Umbilical cord (tissue), 2 donors: ENCODE results near the gene TRPC4AP. TPM values are rescaled to one million over a fixed set of nuclear protein-coding genes. Genes with fewer than 3 reads are reported as not detected.

Experiments used
- DNase-seq: peaks from one replicate; pipeline ENCODE4 v3.0.0-alpha.2; 2015; ENCODE audit warnings: low spot score
- total RNA-seq: library from RNA; depleted of rRNA; stranded (reverse); fragments of >200 nt; gene quantifications from one replicate; pipeline ENCODE4 v1.2.3, GENCODE V29; 2014; ENCODE audit warnings: low replicate concordance; ENCODE audit not compliant: insufficient read depth

The TRPC4AP gene
- total RNA-seq, 1 donor from 2014 or later = 49.4 TPM

DNA sequence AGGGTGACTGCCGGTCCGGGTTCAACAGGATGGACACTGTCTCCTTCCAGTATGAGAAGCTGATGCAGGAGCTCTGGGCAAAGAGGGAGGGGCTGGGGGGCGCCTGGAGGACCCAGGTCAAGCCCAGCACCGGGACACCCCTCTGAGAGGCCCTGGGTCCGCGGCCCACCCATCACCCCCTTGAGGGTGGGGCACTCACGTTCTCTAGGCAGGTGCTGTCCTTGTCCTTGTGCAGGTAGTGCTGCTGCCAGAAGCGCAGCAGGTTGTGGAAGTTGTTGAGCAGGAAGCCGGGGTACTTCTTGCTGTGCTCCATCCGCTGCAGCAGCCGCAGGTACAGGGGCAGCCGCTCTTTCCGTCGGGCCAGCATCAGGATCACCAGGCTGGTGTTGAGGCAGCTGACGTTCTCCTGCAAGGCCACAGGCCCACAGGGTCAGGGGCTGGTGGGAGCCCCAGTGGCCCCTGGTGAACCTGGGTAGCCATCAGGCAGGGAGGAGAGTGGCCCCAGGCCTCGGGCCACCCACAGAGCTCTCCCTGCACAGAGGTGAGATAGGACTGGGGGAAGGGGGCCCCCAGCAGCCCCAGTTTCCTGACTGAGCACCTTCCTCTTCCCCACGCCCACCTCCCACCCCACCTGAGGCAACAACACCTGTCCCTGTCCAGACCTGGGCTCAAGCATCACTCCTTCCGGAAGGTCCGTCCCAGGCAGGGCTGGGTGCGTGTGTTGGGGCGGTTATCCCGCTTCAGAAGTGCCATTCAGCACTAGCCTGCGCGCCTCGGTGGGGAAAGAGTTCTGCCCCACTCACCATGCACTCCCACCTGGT is 89.2 kb downstream of the TRPC4AP start:
- no peak for DNase-seq

GRCh38 chr20:35002426-35003210 is 90.0 kb downstream of the TRPC4AP start:
- DNase-seq = no peak

DNA sequence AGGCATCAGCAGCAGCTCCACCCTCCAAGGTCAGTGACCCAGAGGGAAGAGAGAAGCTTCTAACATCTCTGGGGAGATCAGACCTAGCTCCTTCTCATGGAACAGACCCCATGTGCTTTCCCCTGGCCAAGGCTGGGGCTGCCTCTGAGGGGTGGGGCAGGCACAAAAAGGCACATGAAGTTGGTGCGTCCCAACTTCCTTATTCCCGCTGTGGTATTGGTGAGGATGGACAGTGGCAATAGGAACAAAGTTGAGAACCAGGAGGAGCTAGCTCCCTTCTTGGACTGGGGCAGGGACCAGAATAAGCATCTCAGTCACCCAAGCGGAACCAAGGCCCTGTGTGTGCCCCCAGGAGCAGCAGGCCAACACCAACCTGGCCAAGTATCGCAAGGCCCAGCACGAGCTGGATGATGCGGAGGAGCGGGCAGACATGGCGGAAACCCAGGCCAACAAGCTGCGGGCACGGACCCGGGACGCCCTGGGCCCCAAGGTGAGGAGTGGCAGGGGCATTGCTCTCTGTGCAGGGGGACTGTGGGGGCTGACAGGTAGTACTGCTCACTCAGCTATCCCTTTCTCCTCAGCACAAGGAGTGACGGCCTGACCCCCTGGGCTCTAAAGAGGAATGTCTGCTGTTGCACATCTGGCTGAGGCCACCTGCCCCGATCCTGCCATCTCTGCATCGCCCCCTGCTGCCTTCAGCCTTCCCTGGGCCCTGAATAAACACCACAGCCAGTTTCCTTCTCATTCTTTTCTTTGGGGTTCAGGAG is 90.8 kb downstream of the TRPC4AP start:
- DNase-seq = no peak

- DNase-seq = no peak
Observed at GRCh38 chr20:35000922-35001595, 91.5 kb downstream of the TRPC4AP start.

DNA sequence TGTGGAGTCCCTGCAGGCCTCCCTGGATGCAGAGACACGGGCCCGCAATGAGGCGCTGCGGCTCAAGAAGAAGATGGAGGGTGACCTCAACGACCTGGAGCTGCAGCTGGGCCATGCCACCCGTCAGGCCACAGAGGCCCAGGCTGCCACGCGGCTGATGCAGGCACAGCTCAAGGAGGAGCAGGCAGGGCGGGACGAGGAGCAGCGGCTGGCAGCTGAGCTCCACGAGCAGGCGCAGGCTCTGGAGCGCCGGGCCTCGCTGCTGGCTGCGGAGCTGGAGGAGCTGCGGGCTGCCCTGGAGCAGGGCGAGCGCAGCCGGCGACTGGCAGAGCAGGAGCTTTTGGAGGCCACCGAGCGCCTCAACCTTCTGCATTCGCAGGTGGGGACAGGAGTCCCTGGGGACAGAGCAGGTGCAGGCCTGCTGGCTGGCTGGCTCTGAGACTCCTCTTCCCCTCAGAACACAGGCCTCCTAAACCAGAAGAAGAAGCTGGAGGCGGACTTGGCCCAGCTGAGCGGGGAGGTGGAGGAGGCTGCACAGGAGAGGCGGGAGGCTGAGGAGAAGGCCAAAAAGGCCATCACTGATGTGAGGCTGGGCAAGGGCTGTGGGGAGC is 92.2 kb downstream of the TRPC4AP start:
- no peak for DNase-seq

- no peak for DNase-seq
Observed at GRCh38 chr20:34999782-35000181, 92.8 kb downstream of the TRPC4AP start.

- DNase-seq = no peak
Observed at GRCh38 chr20:34999021-34999451, 93.6 kb downstream of the TRPC4AP start.

DNA sequence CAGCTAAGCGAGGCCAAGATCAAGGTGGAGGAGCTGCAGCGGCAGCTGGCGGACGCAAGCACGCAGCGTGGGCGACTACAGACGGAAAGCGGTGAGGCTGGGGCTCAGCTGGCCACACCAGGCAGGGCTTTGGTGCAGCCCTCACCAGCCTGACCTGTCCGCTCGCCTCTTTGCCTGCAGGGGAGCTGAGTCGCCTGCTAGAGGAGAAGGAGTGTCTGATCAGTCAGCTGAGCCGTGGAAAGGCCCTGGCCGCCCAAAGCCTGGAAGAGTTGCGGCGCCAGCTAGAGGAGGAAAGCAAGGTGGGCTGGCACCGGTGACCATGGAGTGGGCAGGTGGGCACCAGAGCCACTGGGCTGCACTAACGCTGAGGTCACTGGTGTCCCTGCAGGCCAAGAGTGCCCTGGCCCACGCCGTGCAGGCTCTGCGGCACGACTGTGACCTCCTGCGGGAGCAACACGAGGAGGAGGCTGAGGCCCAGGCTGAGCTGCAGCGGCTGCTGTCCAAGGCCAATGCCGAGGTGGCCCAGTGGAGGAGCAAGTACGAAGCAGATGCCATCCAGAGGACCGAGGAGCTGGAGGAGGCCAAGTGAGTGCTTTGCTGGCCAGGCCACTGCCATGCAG is 94.2 kb downstream of the TRPC4AP start:
- DNase-seq = no peak

GRCh38 chr20:34997774-34998173 is 94.8 kb downstream of the TRPC4AP start:
- no peak for DNase-seq

DNA sequence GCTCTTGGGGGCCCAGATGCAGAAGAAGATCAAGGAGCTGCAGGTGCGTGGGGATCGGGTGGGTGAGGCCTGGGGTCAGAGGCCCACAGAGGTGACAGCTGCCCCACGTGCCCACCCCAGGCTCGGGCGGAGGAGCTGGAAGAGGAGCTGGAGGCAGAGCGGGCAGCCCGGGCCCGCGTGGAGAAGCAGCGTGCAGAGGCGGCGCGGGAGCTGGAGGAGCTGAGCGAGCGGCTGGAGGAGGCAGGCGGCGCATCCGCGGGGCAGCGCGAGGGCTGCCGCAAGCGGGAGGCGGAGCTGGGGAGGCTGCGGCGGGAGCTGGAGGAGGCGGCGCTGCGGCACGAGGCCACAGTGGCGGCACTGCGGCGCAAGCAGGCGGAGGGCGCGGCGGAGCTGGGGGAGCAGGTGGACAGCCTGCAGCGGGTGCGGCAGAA is 95.5 kb downstream of the TRPC4AP start:
- DNase-seq = peak; percentile 52

- no peak for DNase-seq
Observed at GRCh38 chr20:34996243-34997028, 96.2 kb downstream of the TRPC4AP start.

DNA sequence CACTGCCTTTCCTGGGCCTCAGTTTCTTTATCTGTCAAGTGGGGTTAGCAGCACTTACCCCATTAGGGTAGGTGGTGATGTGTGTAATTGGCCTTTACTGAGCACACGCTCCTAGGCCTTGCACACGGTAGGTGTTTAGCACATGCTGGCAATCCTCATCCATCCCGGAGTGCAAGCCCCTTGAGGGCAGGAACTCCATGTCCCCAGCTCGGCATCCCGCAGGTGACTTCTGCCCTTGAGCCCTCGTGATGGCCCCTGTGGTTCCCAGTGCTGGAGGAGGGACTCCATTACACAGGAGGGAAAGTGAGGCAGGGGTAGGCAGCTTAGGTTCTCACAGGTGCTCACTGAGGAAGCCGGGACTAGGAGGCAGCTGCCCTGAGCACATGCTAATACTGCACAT is 96.9 kb downstream of the TRPC4AP start:
- DNase-seq = no peak

- no peak for DNase-seq
Observed at GRCh38 chr20:34995192-34995591, 97.4 kb downstream of the TRPC4AP start.

GRCh38 chr20:34994509-34995131 is 98.0 kb downstream of the TRPC4AP start:
- no peak for DNase-seq

- no peak for DNase-seq
Observed at GRCh38 chr20:34993941-34994508, 98.6 kb downstream of the TRPC4AP start.

- DNase-seq = no peak
Observed at GRCh38 chr20:34992751-34993417, 99.7 kb downstream of the TRPC4AP start.

GRCh38 chr20:34990661-34991214 is 101.9 kb downstream of the TRPC4AP start:
- no peak for DNase-seq

GRCh38 chr20:34990231-34990630 is 102.4 kb downstream of the TRPC4AP start:
- DNase-seq = no peak
